GM10248 (cell line): ENCODE results near the gene CAMK2D.

Experiments
- CTCF ChIA-PET: fragments of 300-600 bp; sonication (Branson Sonifier 250); formaldehyde crosslinking; extraction: SDS; loops from one replicate; lab custom pipeline; 2021; ENCODE audit warnings: antibody characterized with exemption; lab: Yijun Ruan, JAX
- POLR2A ChIA-PET: fragments of 350-650 bp; sonication (Branson Sonifier 250); formaldehyde crosslinking; extraction: SDS; loops from one replicate; lab custom pipeline; 2020; ENCODE audit warnings: antibody characterized with exemption; lab: Yijun Ruan, JAX
- DNase-seq: peaks from one replicate; pipeline ENCODE4 v3.0.0; 2012; ENCODE audit errors: extremely low spot score
- TF ChIP-seq, protein P1 (sequence below): IDR thresholded peaks from 2 replicates; pipeline ENCODE4 v1.5.1; 2012; ENCODE audit warnings: mild to moderate bottlenecking, low read depth; ENCODE audit errors: extremely low read depth, missing control alignments, control extremely low read depth

Gene CAMK2D

GRCh38 chr4:113699772-113700171, 61.8 kb downstream of the CAMK2D start:
- DNase-seq = no peak
- ChIA-PET POLR2A (no interaction called here), CTCF (interaction anchor here (1.9 to 2.0 kb wide), 2 partner anchors 10 to 11 kb away, joined by 7 to 9 read pairs; no protein-coding TSS in a partner anchor)
- TF ChIP-seq, protein P1, sequence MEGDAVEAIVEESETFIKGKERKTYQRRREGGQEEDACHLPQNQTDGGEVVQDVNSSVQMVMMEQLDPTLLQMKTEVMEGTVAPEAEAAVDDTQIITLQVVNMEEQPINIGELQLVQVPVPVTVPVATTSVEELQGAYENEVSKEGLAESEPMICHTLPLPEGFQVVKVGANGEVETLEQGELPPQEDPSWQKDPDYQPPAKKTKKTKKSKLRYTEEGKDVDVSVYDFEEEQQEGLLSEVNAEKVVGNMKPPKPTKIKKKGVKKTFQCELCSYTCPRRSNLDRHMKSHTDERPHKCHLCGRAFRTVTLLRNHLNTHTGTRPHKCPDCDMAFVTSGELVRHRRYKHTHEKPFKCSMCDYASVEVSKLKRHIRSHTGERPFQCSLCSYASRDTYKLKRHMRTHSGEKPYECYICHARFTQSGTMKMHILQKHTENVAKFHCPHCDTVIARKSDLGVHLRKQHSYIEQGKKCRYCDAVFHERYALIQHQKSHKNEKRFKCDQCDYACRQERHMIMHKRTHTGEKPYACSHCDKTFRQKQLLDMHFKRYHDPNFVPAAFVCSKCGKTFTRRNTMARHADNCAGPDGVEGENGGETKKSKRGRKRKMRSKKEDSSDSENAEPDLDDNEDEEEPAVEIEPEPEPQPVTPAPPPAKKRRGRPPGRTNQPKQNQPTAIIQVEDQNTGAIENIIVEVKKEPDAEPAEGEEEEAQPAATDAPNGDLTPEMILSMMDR = no peak

DNA sequence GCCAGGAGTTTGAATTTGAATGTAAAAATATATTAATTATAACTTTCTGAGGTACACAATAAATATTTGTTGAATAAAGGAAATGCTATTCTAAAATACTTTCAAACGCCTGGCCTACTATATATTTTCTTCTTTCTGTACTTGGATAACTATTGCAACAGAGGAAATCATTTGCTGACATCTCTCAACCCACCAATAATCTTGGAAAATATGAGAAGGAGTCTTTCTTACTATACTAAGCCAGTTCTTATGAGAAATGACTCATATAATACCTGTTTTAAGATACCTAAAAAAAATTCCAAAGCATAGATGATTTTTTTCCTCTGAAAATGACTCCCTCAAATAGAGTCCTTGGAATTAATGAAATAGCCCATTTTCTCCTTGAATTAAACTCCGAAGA, 64.1 kb downstream of the CAMK2D start:
- ChIA-PET CTCF (no interaction called here), POLR2A (no interaction called here)
- TF ChIP-seq, protein P1 = no peak

DNA sequence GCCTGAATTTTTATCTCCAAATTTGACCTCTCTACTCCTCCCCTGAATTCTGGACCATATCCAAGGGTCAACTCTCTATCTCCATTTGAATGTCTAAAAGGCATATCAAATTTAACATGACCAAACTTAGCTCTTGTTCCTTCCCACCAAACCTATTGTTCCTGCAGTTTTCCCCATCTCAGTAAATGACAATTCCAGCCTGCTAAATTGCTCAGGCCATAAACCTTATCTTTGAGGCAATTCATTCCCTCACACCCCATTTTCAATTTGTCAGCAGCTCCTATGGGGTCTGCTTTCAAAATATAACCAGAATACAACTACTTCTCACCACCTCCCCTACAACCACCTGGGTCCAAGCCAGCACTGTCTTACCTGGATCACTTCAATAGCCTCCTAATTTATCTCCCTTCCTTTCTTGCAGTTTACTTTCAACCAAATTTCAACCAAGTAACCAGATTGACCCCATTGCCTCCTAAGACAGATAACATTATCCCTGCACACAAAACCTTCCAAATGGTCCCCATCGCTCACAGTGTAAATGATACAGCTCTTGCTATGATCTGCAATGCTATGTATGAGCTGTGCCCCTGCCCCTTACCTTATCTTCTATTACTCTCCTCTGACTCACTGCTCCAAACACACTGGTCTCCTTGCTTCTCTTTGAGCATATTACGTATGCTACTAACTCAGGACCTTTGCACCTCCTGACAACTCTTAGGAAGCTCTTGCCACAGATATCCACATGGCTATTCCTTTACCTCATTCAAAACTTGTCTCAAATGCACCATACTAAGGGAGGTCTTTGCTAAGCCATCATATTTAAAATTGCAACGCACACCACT, 66.0 kb downstream of the CAMK2D start:
- CTCF ChIA-PET = interaction anchor here (1.2 to 1.7 kb wide), 5 partner anchors 9 to 50 kb away, joined by 3 to 5 read pairs (median 4); no protein-coding TSS in a partner anchor
- TF ChIP-seq, protein P1 = no peak
- DNase-seq = no peak
- POLR2A ChIA-PET = no interaction called here

More for the DNA sequence above, 64.1 kb downstream of the CAMK2D start:
- no peak for DNase-seq

- TF ChIP-seq, protein P1 = no peak
- CTCF ChIA-PET = interaction anchor here (0.7 to 1.7 kb wide), 6 partner anchors 9 to 38 kb away, joined by 3 to 5 read pairs (median 4); no protein-coding TSS in a partner anchor
- DNase-seq = no peak
- POLR2A ChIA-PET = no interaction called here
Observed at GRCh38 chr4:113694008-113694407, 67.5 kb downstream of the CAMK2D start.

GRCh38 chr4:113692809-113693411, 68.6 kb downstream of the CAMK2D start:
- TF ChIP-seq, protein P1 = no peak
- no peak for DNase-seq
- POLR2A ChIA-PET = no interaction called here
- CTCF ChIA-PET = interaction anchor here (1.2 to 1.4 kb wide), 3 partner anchors 10 to 21 kb away, joined by 3 to 4 read pairs (median 4); no protein-coding TSS in a partner anchor

DNA sequence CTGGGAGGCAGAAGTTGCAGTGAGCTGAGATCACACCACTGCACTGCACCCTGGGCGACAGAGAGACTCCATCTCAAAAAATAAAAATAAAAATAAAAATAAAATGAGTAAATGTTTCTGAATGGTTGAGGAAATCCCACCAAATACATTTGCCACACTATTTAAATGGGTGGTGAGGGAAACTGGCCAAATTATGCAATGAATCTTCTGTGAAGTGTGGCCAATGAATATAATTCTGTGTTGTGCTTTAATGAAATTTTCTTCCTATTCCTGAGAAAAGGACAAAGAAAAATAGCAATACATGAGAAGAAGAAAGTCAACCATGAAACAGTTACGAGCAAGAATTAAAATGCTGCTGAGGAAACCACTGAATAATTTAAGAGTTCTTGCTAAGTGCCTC, 69.9 kb downstream of the CAMK2D start:
- POLR2A ChIA-PET = no interaction called here
- DNase-seq = no peak
- TF ChIP-seq, protein P1 = no peak
- CTCF ChIA-PET = no interaction called here
